Measurements from ENCODE around the gene TMEM140.

TMEM140 gene

GRCh38 chr7:135160098-135160857 lies 12.4 kb downstream of the TMEM140 start:
- no peak for TF ChIP-seq LEF1 (IDR thresholded peaks at IDR 0.05; ENCODE audit: borderline replicate concordance)
- peak; percentile 4 for DNase-seq (ENCODE audit: extremely low spot score)
- CTCF ChIA-PET = no interaction called here
- POLR2A ChIA-PET = interaction anchor here (1.2 to 1.9 kb wide), 3 partner anchors 10 to 174 kb away, joined by 4 to 12 read pairs (median 7); partner anchors contain the start of genes AGBL3, CYREN and TMEM140

DNA sequence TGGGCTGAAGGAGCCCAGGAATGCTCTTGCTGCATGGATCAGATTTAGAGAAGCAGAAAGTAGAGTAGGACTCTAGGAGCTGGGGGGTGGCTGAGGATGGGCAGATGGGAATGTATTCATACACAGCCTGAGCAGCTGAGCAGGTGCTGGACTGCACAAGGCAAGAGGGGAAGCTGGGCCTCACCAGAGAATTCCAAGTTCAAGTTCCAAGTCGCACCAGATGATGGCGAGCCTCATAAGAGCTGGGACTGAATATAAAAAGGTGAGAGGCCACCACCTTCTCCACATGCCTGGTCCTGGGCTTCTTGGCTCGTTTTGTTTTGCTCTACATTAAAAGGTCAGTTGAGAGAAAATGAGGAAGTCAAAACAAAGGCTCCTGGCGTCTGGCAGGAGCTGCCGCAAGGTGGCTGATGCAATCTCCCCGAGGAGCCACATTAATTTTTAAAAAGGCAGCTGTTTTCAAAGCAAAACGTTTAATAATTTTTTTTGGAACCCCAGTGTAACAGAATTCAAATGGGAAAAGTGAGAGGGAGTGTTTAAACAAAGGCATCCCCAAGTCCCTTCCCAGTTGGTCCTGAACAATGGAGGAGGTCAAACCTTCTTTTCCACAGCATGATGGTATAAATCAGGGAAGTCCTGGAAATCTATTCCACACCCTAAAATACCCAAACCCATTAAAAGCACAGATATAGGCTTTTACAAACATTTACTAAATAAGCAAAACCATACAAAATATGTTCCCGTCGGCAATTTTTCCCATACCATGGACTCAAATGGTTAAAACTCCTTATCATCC lies 13.2 kb downstream of the TMEM140 start:
- ChIA-PET CTCF (interaction anchor here (1.2 kb wide), 1 partner anchor 10 kb away, joined by 5 read pairs; no protein-coding TSS in a partner anchor), POLR2A (interaction anchor here (1.2 to 1.9 kb wide), 3 partner anchors 9 to 175 kb away, joined by 4 to 12 read pairs (median 7); partner anchors contain the start of genes AGBL3, CYREN and TMEM140)
- peak; percentile 27 for DNase-seq (ENCODE audit: extremely low spot score)
- 0 out of 2 replicates have a peak, but pooled peaks have one; percentile 17 for TF ChIP-seq L3MBTL2 (conservative IDR thresholded peaks at IDR 0.05)
- TF ChIP-seq ZNF384 (IDR thresholded peaks at IDR 0.05) = no peak

DNA sequence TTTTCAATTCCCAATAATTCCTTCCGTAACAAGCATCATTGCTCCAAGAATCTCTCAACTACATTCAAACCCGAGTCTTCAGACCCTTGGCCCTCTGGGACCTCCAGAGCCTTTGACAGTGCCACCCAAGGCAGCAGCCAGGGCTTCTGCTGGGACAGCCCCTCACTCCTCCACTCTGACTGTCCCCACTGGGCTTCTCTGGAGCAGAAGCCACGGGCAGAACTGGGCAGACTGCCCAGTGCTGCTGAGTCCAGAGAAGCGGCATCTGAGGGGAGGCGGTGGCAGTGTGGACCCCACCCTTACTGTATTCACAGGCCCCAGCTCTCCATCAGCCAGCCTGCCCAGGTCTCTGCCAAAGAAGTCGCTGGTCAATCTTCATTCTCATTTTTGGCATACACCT lies 13.8 kb downstream of the TMEM140 start:
- POLR2A ChIA-PET = interaction anchor here (1.2 to 1.9 kb wide), 2 partner anchors 9 to 175 kb away, joined by 7 to 12 read pairs; partner anchors contain the start of genes AGBL3 and CYREN
- TF ChIP-seq LEF1 (IDR thresholded peaks at IDR 0.05; ENCODE audit: borderline replicate concordance) (no peak), L3MBTL2 (conservative IDR thresholded peaks at IDR 0.05) (no peak), ZNF384 (IDR thresholded peaks at IDR 0.05) (no peak), SUZ12 (IDR thresholded peaks at IDR 0.05) (no peak), FOXM1 (IDR thresholded peaks at IDR 0.05; ENCODE audit: borderline replicate concordance) (no peak)
- peak; percentile 4 for DNase-seq (ENCODE audit: extremely low spot score)
- CTCF ChIA-PET = interaction anchor here (1.2 kb wide), 1 partner anchor 9 kb away, joined by 5 read pairs; no protein-coding TSS in a partner anchor

- ChIA-PET POLR2A (no interaction called here), CTCF (no interaction called here)
- DNase-seq (ENCODE audit: extremely low spot score) = no peak
- TF ChIP-seq NFRKB (IDR thresholded peaks at IDR 0.05) (no peak), FOXK2 (IDR thresholded peaks at IDR 0.05) (no peak), ZNF384 (IDR thresholded peaks at IDR 0.05) (no peak), TARDBP (IDR thresholded peaks at IDR 0.05) (no peak), FOXM1 (IDR thresholded peaks at IDR 0.05; ENCODE audit: borderline replicate concordance) (no peak), ARNT (IDR thresholded peaks at IDR 0.05) (no peak), CTBP1 (IDR thresholded peaks at IDR 0.05; ENCODE audit: borderline replicate concordance) (no peak), LEF1 (IDR thresholded peaks at IDR 0.05; ENCODE audit: borderline replicate concordance) (no peak), L3MBTL2 (conservative IDR thresholded peaks at IDR 0.05) (no peak), HDGF (IDR thresholded peaks at IDR 0.05; ENCODE audit: borderline replicate concordance) (no peak), SP1 (IDR thresholded peaks at IDR 0.05) (no peak), ELF4 (IDR thresholded peaks at IDR 0.05) (no peak), BHLHE40 (IDR thresholded peaks at IDR 0.05; ENCODE audit: borderline replicate concordance) (no peak), FOXA1 (IDR thresholded peaks at IDR 0.05) (no peak), PKNOX1 (IDR thresholded peaks at IDR 0.05) (no peak), SUZ12 (IDR thresholded peaks at IDR 0.05) (no peak)
Observed at GRCh38 chr7:135162382-135163001, 14.6 kb downstream of the TMEM140 start.

GRCh38 chr7:135164357-135165061 lies 16.6 kb downstream of the TMEM140 start:
- DNase-seq (ENCODE audit: extremely low spot score) = peak; percentile 23
- TF ChIP-seq FOXA1 (IDR thresholded peaks at IDR 0.05) (no peak), ARNT (IDR thresholded peaks at IDR 0.05) (no peak), SP1 (IDR thresholded peaks at IDR 0.05) (no peak), HDGF (IDR thresholded peaks at IDR 0.05; ENCODE audit: borderline replicate concordance) (no peak), TARDBP (IDR thresholded peaks at IDR 0.05) (no peak), ZNF384 (IDR thresholded peaks at IDR 0.05) (no peak), PKNOX1 (IDR thresholded peaks at IDR 0.05) (no peak), ELF4 (IDR thresholded peaks at IDR 0.05) (no peak), NFRKB (IDR thresholded peaks at IDR 0.05) (no peak), SUZ12 (IDR thresholded peaks at IDR 0.05) (no peak), FOXM1 (IDR thresholded peaks at IDR 0.05; ENCODE audit: borderline replicate concordance) (no peak), FOXK2 (IDR thresholded peaks at IDR 0.05) (no peak), BHLHE40 (IDR thresholded peaks at IDR 0.05; ENCODE audit: borderline replicate concordance) (no peak), L3MBTL2 (conservative IDR thresholded peaks at IDR 0.05) (no peak), LEF1 (IDR thresholded peaks at IDR 0.05; ENCODE audit: borderline replicate concordance) (no peak), CTBP1 (IDR thresholded peaks at IDR 0.05; ENCODE audit: borderline replicate concordance) (no peak)
- CTCF ChIA-PET = interaction anchor here (0.5 kb wide), 1 partner anchor 209 kb away, joined by 3 read pairs; no protein-coding TSS in a partner anchor
- POLR2A ChIA-PET = interaction anchor here (1.2 to 3.0 kb wide), 3 partner anchors 47 to 192 kb away, joined by 3 to 16 read pairs (median 4); partner anchors contain the start of genes AGBL3 and WDR91

Measured in HEK293T (cell line).